Suppressor macrophage treated with lipopolysaccharide for 4 hours (primary cell): ENCODE measurements around the gene ZNF778.
"Not testable (repeated sequence)": the region's sequence is repeated elsewhere in the genome, so short reads cannot be mapped to it uniquely, and the experiment has no call there.

Experiments used
- DNase-seq: peaks from one replicate; pipeline ENCODE4 v3.0.0-alpha.2; 2020

ZNF778 gene

GRCh38 chr16:89257757-89258465, 40.4 kb downstream of the ZNF778 start:
- no peak for DNase-seq

GRCh38 chr16:89259901-89260300, 42.4 kb downstream of the ZNF778 start:
- DNase-seq, result not testable (repeated sequence)

- DNase-seq, result peak; percentile 11
Observed at GRCh38 chr16:89261691-89262563, 44.4 kb downstream of the ZNF778 start.

GRCh38 chr16:89264800-89265550, 47.5 kb downstream of the ZNF778 start:
- no peak for DNase-seq

- DNase-seq, result no peak
Observed at GRCh38 chr16:89265647-89266046, 48.1 kb downstream of the ZNF778 start.

- DNase-seq, result no peak
Observed at GRCh38 chr16:89266521-89267134, 49.1 kb downstream of the ZNF778 start.

GRCh38 chr16:89267746-89268145, 50.2 kb downstream of the ZNF778 start:
- DNase-seq, result not testable (repeated sequence)

GRCh38 chr16:89268585-89268984, 51.1 kb downstream of the ZNF778 start:
- DNase-seq, result no peak

- peak; percentile 13 for DNase-seq
Observed at GRCh38 chr16:89268987-89269735, 51.7 kb downstream of the ZNF778 start.

GRCh38 chr16:89269805-89270665, 52.5 kb downstream of the ZNF778 start:
- no peak for DNase-seq

GRCh38 chr16:89270666-89271345, 53.3 kb downstream of the ZNF778 start:
- no peak for DNase-seq

GRCh38 chr16:89272631-89273030, 55.1 kb downstream of the ZNF778 start:
- DNase-seq, result no peak

GRCh38 chr16:89273741-89274472, 56.4 kb downstream of the ZNF778 start:
- DNase-seq, result no peak

- DNase-seq, result no peak
Observed at GRCh38 chr16:89274561-89275283, 57.2 kb downstream of the ZNF778 start.

- no peak for DNase-seq
Observed at GRCh38 chr16:89275284-89275584, 57.7 kb downstream of the ZNF778 start.

GRCh38 chr16:89275837-89276720, 58.6 kb downstream of the ZNF778 start:
- no peak for DNase-seq

- no peak for DNase-seq
Observed at GRCh38 chr16:89277049-89277448, 59.5 kb downstream of the ZNF778 start.

- no peak for DNase-seq
Observed at GRCh38 chr16:89277641-89278341, 60.3 kb downstream of the ZNF778 start.
